GM19023 (cell line): ENCODE data around the gene FLT1.

ENCODE experiments used
- ATAC-seq: cut with Tn5 transposase; IDR thresholded peaks from one replicate; pipeline ENCODE4 v1.9.1; 2021; ENCODE audit warnings: mild to moderate bottlenecking, moderate library complexity; ENCODE audit not compliant: unreplicated experiment

Gene FLT1

GRCh38 chr13:28463481-28463880 lies 31.4 kb downstream of the FLT1 start:
- ATAC-seq: no peak

- no peak for ATAC-seq
Measured at GRCh38 chr13:28459911-28460310, 35.0 kb downstream of the FLT1 start.

GRCh38 chr13:28458608-28459007 lies 36.3 kb downstream of the FLT1 start:
- no peak for ATAC-seq

- ATAC-seq: no peak
Measured at GRCh38 chr13:28458051-28458450, 36.9 kb downstream of the FLT1 start.

- no peak for ATAC-seq
Measured at GRCh38 chr13:28457521-28457920, 37.4 kb downstream of the FLT1 start.

- no peak for ATAC-seq
Measured at GRCh38 chr13:28455580-28456194, 39.2 kb downstream of the FLT1 start.

GRCh38 chr13:28452755-28453154 lies 42.2 kb downstream of the FLT1 start:
- no peak for ATAC-seq

- no peak for ATAC-seq
Measured at GRCh38 chr13:28451482-28452217, 43.3 kb downstream of the FLT1 start.

GRCh38 chr13:28449826-28450773 lies 44.8 kb downstream of the FLT1 start:
- ATAC-seq: no peak

- no peak for ATAC-seq
Measured at GRCh38 chr13:28448651-28449358, 46.1 kb downstream of the FLT1 start.

GRCh38 chr13:28447989-28448388 lies 46.9 kb downstream of the FLT1 start:
- no peak for ATAC-seq

GRCh38 chr13:28447206-28447605 lies 47.7 kb downstream of the FLT1 start:
- no peak for ATAC-seq

GRCh38 chr13:28442839-28443238 lies 52.1 kb downstream of the FLT1 start:
- no peak for ATAC-seq

- ATAC-seq: no peak
Measured at GRCh38 chr13:28441529-28441928, 53.4 kb downstream of the FLT1 start.

GRCh38 chr13:28440774-28441504 lies 54.0 kb downstream of the FLT1 start:
- ATAC-seq: no peak

- no peak for ATAC-seq
Measured at GRCh38 chr13:28438598-28439334, 56.2 kb downstream of the FLT1 start.

- no peak for ATAC-seq
Measured at GRCh38 chr13:28438067-28438466, 56.9 kb downstream of the FLT1 start.

- ATAC-seq: no peak
Measured at GRCh38 chr13:28435917-28436316, 59.0 kb downstream of the FLT1 start.

- ATAC-seq: no peak
Measured at GRCh38 chr13:28434926-28435325, 60.0 kb downstream of the FLT1 start.
